ENCODE results near the gene KRT25.

The KRT25 gene, protein sequence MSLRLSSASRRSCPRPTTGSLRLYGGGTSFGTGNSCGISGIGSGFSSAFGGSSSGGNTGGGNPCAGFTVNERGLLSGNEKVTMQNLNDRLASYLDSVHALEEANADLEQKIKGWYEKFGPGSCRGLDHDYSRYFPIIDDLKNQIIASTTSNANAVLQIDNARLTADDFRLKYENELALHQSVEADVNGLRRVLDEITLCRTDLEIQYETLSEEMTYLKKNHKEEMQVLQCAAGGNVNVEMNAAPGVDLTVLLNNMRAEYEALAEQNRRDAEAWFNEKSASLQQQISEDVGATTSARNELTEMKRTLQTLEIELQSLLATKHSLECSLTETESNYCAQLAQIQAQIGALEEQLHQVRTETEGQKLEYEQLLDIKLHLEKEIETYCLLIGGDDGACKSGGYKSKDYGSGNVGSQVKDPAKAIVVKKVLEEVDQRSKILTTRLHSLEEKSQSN

DNA sequence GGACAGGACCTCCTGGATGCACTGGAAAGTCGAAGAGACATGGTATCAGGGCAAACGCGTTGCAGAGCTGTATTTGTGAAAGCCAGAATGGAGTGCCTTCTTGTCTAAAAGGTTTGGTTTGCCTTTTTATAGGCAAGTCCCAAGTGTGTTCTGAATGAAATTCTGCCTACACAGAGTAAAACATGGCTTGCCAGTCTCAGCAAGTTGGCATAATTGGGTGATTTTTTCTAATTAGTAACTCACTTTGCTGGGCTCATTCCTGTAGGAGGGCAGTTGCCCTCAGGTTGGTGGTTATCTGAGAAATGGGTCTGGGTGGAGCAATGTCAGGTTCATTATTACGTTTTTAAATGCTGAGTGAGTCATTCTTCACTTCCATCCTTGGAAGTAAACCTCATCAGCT, at the start of gene KRT25:
TSS of gene KRT25 (minus strand) at position 101 of the 400 bp plus-strand sequence. CDS start at position 41, 60 bp downstream.
- no peak for DNase-seq (ENCODE audit: low read depth in 2 of 2)

DNA sequence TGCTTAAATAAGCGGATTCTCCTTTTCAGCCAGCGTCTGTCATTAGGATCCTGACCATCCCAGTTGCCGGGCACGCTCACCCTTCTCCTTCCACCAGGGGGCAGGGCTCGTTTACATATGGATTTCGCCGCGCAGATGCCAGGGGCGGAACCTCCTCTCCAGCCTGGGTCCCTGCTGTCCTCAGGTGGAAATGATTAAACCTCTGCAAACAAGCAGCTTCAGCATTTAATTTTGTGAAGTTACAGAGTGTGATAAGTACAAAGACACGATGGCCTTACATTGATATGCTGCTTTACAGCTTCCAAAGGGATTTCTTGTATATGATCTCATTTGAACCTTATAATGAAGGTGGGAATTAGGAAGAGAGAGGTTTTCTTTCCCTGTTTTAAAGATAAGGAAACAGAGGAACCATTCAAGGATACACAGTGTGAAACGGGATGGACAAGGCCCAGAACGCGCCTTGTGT, 48.5 kb upstream of the KRT25 start:
- peak; percentile 27 to 62 for DNase-seq (ENCODE audit: low read depth in 2 of 2)

DNA sequence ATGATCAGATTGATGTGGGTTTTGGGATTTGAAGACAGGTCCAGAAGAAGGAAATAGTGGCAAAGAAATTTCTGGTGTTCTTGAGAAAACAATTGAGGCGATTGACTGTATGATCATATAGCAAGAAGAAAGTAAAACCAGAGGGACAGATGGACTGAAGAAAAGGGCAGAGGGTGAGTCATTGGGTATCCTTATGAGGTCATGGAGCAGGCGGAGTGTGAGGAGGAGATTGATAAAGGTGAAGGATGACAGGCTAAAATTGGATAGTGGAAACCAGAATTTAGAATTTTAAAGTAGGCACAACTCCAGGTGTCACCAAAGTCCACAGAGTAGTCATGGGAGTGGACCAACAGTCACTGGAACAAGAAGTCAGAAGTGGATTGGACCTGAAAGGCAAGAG, 46.0 kb upstream of the KRT25 start:
- no peak for DNase-seq (ENCODE audit: low read depth in 2 of 2)

DNA sequence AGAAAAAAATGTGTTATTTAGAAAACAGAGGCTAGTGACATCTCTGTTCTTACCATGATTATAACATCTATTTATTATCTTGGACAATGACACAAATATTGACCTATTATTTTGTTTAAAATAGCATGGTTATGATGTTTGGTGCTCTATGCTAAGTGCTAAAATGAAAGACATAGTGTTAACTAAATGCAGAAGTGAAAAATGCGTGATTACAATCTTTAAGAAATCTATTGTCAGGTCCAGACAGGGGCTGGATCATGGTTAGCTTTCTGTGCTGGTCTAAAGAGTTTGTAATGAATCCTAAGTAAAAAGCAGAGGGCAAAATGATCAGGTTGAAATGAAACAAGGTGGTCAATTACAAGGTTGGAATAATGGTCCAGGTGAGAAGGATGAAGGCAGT, 45.2 kb upstream of the KRT25 start:
- no peak for DNase-seq (ENCODE audit: low read depth in 2 of 2)

DNA sequence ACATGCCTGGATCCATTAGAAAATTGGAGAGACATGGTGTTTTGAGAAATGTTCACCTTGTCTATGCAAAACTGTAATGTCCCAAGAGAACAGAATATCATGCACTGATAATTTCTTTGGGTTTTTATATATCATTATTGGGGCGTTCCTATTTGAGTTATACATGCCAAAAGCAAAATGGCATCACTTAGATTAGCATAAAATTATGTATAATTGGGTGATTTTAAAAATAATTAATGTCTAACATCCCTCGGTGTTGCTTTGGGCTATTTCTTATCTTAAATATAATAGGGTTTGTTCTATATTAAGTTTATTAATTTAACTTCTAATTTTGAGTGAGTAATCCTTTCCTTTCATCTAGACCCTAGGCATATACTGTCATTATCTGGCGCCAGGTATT, 44.7 kb upstream of the KRT25 start, which contains the start of gene KRT28:
TSS of gene KRT28 (minus strand) at position 101 of the 400 bp plus-strand sequence. CDS start at position 35, 66 bp downstream.
- no peak for DNase-seq (ENCODE audit: low read depth in 2 of 2)

DNA sequence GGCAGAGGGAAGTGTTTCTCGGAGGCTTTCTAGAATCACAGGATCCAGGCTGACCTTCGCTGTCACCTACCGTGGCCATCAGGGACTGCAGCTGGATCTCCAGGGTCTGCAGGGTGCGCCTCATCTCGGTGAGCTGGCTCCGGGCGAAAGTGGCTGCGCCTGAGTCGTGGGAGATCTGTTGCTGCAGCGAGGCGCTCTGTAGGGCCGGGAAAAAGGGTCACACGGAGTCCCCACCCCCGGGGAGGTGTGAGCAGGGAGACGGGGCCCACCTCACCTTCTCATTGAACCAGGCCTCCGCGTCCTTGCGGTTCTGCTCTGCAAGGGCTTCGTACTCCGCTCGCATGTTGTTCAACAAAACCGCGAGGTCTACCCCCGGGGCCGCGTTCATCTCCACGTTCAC, 41.7 kb upstream of the KRT25 start:
- DNase-seq (ENCODE audit: low read depth in 2 of 2): no peak

DNA sequence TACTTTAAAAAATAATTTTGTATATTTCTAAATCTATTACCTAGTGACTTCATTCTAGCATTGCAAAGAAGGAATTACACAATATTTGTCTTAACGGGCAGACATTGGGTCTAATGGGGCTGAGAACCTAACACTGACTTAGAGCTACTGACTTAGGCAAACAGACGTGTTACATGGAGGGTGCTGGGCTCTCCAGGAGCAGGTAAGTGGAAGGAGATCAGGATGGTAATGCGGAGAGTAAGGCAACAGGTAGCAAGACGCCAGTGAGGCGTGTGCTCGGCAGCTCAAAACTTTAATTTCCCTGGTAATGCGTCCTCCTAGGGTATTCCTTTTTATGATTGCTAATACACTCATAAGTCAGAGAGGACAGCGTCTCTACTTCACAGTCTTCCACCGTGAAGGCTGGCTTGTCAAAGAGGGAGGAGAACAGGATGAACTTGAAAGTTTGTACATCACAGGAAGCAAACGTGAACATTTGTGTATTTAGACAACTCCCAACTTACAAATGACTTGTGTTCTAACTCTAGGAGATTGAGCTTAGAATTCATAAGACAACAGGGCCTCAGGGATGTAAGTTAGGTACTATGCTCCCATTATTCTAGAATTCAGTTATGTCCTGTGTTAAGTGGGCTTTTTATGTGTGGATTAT, 40.0 kb upstream of the KRT25 start:
- DNase-seq (ENCODE audit: low read depth in 2 of 2): no peak

DNA sequence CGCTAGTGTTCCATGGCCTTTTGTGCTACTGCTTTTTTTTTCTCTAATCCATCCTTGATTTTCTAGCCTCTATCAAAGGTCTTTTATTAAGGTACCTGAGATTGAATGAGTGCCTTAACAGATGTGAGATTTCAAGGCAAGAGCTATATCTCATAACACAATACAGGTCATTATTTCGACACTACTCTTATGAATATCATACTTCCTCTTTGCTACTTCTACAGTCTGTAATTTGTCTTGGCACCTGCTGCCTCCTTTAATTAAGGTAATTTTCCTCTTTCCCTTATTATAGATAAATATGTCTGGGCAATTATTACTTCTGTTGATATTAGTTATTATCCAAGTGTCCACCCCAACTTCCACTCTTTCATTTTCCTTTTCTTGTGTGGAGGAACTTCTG, 39.3 kb upstream of the KRT25 start:
- no peak for DNase-seq (ENCODE audit: low read depth in 2 of 2)

DNA sequence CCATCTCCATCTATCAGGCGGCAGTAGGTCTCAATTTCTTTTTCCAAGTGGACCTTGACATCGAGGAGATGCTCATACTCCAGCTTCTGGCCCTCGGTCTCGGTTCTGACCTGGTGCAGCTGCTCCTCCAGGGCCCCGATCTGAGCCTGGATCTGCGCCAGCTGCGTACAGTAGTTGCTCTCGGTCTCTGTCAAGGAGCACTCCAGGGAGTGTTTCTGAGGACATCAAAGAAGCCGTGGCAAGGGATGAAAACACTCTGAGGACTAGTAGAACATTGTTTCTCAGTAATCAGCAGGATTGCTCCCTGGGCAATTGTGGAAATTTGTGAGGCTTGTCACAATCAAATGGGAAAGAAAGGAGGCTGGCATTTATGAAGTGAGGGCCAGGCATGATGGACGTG, 38.7 kb upstream of the KRT25 start:
- DNase-seq (ENCODE audit: low read depth in 2 of 2): no peak

DNA sequence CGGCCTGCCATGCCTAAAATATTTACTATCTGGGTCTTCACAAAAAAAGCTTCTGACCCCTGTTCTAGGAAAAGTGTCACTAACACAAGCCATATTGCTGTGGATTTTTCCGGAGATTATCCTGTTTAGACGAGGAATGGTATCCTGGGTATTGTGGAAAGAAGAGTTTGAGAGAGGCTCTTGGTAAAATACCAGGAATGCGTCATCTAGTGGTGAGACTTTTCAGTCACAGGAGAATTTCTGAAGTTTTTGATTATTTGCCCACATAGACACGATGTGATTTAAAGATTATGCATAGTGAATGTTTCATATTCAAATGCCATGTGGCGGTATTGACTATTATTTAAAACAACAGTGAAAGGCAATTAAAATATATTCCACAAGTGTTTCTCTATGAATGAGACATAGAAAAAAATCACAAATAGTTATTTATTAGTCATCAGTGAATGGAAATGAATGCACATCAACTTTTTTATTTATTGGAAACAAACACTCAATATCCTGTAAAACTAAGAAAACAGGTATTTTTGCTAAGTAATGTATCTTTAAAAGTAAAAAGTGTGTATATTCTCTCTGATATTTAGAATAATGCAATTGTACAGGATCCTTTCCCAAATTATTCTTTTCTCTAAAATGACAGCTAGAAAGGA, 36.8 kb upstream of the KRT25 start:
- no peak for DNase-seq (ENCODE audit: low read depth in 2 of 2)

DNA sequence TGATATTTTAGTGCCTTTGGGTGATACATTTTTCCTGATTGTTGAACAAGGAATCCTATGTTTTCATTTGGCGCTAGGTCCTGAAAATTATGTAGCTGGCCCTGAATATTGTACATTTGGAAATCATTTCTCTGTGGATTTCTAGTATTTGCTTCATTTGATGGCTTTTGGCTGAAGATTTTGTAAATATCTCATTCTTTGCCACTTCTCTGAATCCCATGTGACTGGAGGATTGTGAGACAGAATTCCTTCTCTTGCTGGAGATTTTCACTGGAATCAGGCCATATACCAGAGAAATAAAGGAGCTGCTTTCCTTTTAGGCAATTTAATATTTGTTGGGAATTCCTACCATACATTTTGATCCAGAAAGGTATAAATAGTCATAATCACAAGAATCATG, 36.0 kb upstream of the KRT25 start:
- DNase-seq (ENCODE audit: low read depth in 2 of 2): no peak

DNA sequence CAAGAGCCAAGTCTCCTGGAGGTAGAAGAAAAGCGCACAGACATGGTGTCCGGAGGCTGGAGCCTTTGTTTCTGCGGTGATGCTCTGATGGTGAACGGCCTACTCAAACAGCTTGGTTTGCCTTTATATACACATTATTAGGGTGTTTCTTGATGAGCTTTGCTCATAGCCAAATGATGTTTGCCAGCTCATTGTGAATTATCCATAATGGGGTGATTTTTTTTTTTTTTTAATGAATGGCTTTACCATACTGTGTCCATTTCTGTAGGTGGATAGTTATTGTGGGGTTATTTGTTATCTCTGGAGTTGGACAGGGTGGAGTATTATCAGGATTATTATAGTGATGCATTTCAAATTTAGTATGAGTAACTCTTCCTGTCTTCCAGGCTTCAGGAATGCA, 27.3 kb upstream of the KRT25 start, which contains the start of gene KRT27:
TSS of gene KRT27 (minus strand) at position 101 of the 400 bp plus-strand sequence. CDS start at position 44, 57 bp downstream.
- DNase-seq (ENCODE audit: low read depth in 2 of 2): no peak

DNA sequence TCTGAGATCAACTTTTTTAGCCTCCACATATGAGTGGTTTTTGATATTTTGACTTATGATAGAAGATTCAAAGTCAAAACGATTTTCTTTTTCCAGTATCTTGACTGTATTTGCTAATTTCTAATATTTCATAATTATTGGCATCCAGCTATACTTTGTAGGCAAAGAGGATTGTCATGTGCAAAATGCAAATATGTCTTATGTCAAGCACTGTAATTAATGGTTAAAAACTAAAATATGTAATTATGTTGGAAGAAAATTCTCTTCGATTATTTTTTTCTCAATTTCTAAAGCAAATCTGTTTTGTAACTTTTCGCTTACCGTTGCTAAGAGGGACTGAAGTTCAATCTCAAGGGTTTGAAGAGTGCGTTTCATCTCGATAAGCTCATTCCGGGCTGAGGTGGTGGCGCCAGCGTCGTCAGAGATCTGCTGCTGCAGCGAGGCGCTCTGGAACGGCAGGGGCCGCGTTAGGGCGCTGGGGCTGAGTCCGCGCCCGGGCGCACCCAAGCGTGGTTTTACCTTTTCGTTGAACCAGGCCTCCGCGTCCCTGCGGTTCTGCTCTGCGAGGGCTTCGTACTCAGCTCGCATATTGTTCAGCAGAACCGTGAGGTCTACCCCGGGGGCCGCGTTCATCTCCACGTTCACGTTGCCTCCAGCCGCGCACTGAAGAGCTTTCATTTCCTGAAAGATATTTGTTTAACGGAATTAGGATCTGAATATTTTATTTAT, 24.2 kb upstream of the KRT25 start:
- DNase-seq (ENCODE audit: low read depth in 2 of 2): no peak

DNA sequence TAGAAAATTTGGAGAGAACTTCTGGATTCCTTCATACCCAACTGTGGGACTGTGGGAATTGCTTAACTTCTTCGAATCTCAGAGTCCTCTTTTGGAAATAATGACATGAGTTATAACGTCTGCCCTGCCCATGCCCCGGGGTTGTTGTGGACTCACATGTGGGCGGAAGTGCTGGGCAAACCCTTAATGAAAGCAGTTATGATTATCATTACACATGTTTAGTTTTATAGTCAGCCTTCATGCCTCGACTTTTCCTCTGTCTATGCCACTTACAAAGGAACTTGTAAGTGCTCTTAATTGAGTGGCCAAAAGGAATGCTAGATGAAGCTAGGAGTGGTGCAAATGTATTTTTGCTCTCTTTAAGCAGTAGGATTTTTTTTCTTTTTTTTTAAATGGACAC, 23.3 kb upstream of the KRT25 start:
- no peak for DNase-seq (ENCODE audit: low read depth in 2 of 2)

DNA sequence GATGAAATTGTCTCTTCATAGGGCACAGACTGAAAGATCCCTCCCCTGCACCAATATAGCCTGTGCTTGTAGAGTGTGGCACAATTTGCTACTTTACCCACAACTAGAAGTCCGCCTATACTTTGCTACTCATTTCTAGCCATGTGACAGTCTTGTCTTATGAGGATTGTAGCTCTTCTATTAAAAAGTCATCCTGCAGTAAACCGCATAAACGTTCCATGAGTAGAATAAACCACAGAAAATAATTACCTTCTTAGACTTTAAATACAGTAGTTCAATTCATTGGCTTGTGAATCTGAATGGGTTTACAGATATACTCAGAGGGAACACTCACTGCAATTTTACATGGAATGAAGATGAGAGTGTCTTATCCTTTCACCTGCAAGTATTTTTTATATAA, 22.8 kb upstream of the KRT25 start:
- DNase-seq (ENCODE audit: low read depth in 2 of 2): no peak

DNA sequence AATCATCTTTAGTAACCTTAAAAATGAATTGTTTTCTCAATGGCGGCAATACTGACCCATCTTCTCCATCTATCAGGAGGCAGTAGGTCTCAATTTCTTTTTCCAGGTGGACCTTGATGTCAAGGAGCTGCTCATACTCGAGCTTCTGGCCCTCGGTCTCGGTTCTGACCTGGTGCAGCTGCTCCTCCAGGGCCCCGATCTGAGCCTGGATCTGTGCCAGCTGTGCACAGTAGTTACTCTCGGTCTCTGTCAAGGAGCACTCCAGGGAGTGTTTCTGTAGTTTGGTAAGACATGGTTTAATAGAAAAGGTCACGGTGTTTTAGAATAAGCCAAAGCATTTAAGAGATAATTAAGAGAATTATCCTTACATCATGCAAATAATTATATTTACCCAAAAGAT, 22.3 kb upstream of the KRT25 start:
- no peak for DNase-seq (ENCODE audit: low read depth in 2 of 2)

DNA sequence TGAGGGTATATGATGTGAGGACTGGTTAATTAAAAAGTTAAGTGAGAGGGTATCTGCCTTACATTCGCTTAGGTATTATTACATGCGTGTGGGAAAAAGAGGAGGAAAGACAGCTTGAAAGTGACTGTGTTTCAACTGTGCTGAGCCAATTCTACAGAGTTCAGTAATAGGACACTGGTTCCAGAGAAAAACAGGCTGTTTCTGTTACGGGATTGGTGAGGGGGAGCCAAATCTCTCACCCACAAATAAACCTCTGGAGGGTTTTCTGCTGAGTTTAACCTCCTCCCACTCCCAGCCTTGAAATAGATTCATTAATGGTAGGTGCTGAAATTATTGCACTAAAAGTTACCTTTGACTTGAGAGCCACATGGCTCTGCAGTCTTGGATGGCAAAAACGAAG, 20.8 kb upstream of the KRT25 start:
- no peak for DNase-seq (ENCODE audit: low read depth in 2 of 2)

DNA sequence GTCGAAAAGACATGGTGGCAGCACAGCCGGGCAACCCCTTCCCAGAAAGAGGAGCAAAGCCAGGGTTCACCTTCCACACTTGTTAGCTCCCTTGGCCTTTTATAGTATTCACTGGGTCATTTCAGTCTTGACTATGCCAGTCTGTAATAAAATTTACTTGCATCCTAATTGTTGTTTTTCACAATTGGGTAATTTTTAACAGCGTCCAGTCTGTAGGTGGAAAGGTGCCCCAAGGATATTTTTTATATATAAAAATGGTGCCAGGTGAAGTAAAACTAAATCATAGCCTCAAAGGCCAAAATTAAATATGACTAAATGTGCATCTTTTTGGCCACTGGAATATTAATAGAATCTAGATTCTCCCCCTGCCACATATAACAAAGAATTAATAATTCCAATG, 17.0 kb upstream of the KRT25 start, which contains the start of gene KRT26:
TSS of gene KRT26 (minus strand) at position 101 of the 400 bp plus-strand sequence. CDS start at position 13, 88 bp downstream.
- no peak for DNase-seq (ENCODE audit: low read depth in 2 of 2)

DNA sequence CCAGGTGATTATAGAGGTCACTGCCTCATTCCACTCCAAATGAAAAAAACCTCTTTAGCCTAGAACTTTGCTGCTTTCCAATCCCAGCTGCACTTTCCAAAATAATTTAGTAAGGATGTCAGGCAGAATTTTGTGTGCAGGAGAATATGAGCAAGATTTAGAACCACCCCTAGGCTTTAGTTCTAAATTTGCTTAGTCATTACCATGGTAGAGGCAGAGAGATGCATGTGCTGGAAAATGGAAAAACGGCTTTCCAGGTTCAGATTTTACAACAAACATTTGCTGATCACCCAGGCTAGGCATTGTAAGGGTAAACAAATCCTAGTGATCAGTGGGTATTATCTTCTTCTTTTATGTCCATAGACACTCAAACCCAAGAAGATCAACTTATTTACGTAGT, 10.5 kb upstream of the KRT25 start:
- DNase-seq (ENCODE audit: low read depth in 2 of 2): no peak

DNA sequence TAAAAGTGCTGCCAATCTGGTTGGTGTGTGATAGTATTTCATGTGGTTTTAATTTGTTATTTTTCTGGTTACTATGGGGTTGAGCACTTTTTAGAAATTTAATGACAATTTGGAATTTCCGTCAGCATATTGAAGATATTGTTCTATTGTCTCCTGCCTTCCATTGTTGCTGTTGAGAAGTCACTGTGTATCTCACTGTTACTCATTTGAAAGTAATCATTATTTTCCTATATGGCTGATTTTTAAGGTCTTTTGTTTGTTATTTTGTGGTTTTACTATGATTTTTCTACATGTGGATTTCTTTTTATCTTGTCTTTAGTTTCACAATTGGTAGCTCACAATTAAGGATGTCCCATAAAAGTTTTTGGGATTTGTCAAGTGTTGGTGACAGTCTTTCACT, 8.6 kb upstream of the KRT25 start:
- DNase-seq (ENCODE audit: low read depth in 2 of 2): no peak
